B cell (primary cell): Measurements from ENCODE around the gene ERCC4. TPM values are rescaled to one million over a fixed set of nuclear protein-coding genes. Genes with fewer than 3 reads are reported as not detected.

Experiments used
- ATAC-seq: fragments of 200-7000 bp; cut with Tn5 transposase; one replicate; pipeline ENCODE4 v1.10.0; 2021; ENCODE audit warnings: low read depth, mild to moderate bottlenecking, moderate number of reproducible peaks, moderate library complexity
- CTCF ChIA-PET: fragments of 350-600 bp; sonication (Branson Sonifier 250); formaldehyde crosslinking; loops from one replicate; lab custom pipeline; 2021; ENCODE audit warnings: antibody characterized with exemption, inconsistent platforms; lab: Charles Lee
- POLR2A ChIA-PET: fragments of 350-600 bp; sonication (Branson Sonifier 250); formaldehyde crosslinking; loops from one replicate; lab custom pipeline; 2021; ENCODE audit warnings: antibody characterized with exemption; lab: Charles Lee
- DNase-seq: peaks from one replicate; pipeline ENCODE4 v3.0.0; 2013
- H2AFZ ChIP-seq: 2 replicates; pipeline ENCODE4 v1.6.1; 2012; ENCODE audit warnings: mild to moderate bottlenecking, low read depth, low read length; ENCODE audit not compliant: insufficient read depth, poor library complexity, severe bottlenecking
- H3K27ac ChIP-seq, 2 donors: 1 replicate in 1 of 2; 2 replicates in 1 of 2; pipeline ENCODE4 v1.5.1; 2012 to 2013; ENCODE audit warnings: low read length in 2 of 2, mild to moderate bottlenecking in 2 of 2, moderate library complexity in 1 of 2
- H3K27me3 ChIP-seq, 4 experiments: fragments of 200-600 bp in 1 of 4; sonication (generic) in 1 of 4; replicated peaks in 1 of 4; 1 replicate in 2 of 4; 2 replicates in 2 of 4; pipeline versions ENCODE4 v1.6.1 to v1.7.0; 2013 to 2016; ENCODE audit warnings: low read length in 3 of 4, mild to moderate bottlenecking in 2 of 4, mixed read lengths in 1 of 4, moderate library complexity in 1 of 4; ENCODE audit not compliant: insufficient read depth in 4 of 4, control insufficient read depth in 3 of 4; ENCODE audit errors: control extremely low read depth in 1 of 4
- H3K36me3 ChIP-seq, 2 experiments: replicated peaks in 1 of 2; 1 replicate in 1 of 2; 2 replicates in 1 of 2; pipeline versions ENCODE4 v1.6.1 to v1.7.1; 2013; ENCODE audit warnings: low read length in 1 of 2; ENCODE audit not compliant: insufficient read depth in 2 of 2, control insufficient read depth in 1 of 2; ENCODE audit errors: control extremely low read depth in 1 of 2, extremely low read depth in 1 of 2
- H3K4me1 ChIP-seq, 2 donors: fragments of 200-600 bp in 1 of 2; sonication (generic) in 1 of 2; 1 replicate in 1 of 2; 2 replicates in 1 of 2; pipeline versions ENCODE4 v1.5.1 to v1.6.1; 2013 to 2017; ENCODE audit warnings: low read length in 2 of 2; ENCODE audit not compliant: control insufficient read depth in 2 of 2, insufficient read depth in 2 of 2
- H3K4me2 ChIP-seq: replicated peaks from 2 replicates; pipeline ENCODE3; 2012; ENCODE audit warnings: mild to moderate bottlenecking, low read depth, low read length; ENCODE audit not compliant: poor library complexity, severe bottlenecking
- H3K4me3 ChIP-seq, 5 experiments: fragments of 200-600 bp in 1 of 5; sonication (generic) in 1 of 5; 1 replicate in 3 of 5; 2 replicates in 2 of 5; pipeline versions ENCODE4 v1.5.1 to v1.7.0; 2011 to 2016; ENCODE audit warnings: low read length in 4 of 5, mild to moderate bottlenecking in 4 of 5, low read depth in 2 of 5, control low read depth in 1 of 5, moderate library complexity in 1 of 5; ENCODE audit not compliant: insufficient read depth in 1 of 5; ENCODE audit errors: control extremely low read depth in 1 of 5, extremely low read depth in 1 of 5
- H3K79me2 ChIP-seq: fragments of 200-600 bp; sonication (generic); one replicate; pipeline ENCODE4 v1.6.0; 2016; ENCODE audit warnings: low read length; ENCODE audit not compliant: control insufficient read depth, insufficient read depth
- H3K9ac ChIP-seq: fragments of 200-600 bp; sonication (generic); 2 replicates; pipeline ENCODE4 v1.6.1; 2017; ENCODE audit warnings: mild to moderate bottlenecking, low read length, moderate library complexity
- H3K9me3 ChIP-seq, 3 donors: one replicate each; pipeline versions ENCODE4 v1.6.1 to v1.7.1; 2013; ENCODE audit warnings: low read length in 2 of 3; ENCODE audit not compliant: control insufficient read depth in 2 of 3, insufficient read depth in 1 of 3; ENCODE audit errors: control extremely low read depth in 1 of 3
- H4K20me1 ChIP-seq: 2 replicates; pipeline ENCODE4 v1.6.0; 2012; ENCODE audit warnings: mild to moderate bottlenecking, low read length; ENCODE audit not compliant: insufficient read depth, control insufficient read depth, poor library complexity, severe bottlenecking
- H3K27ac Mint-ChIP-seq: one replicate; pipeline ENCODE4 v1.8.0; 2021; ENCODE audit warnings: mixed read lengths
- H3K27me3 Mint-ChIP-seq: one replicate; pipeline ENCODE4 v1.8.0; 2021; ENCODE audit warnings: mixed read lengths
- H3K4me1 Mint-ChIP-seq: one replicate; pipeline ENCODE4 v1.8.0; 2021; ENCODE audit warnings: mixed read lengths
- H3K4me3 Mint-ChIP-seq: one replicate; pipeline ENCODE4 v1.8.0; 2021; ENCODE audit warnings: mixed read lengths
- H3K9me3 Mint-ChIP-seq: one replicate; pipeline ENCODE4 v1.8.0; 2022; ENCODE audit warnings: mixed read lengths; ENCODE audit not compliant: insufficient read depth
- CTCF ChIP-seq: fragments of 200-600 bp; IDR thresholded peaks from one replicate; pipeline ENCODE4 v1.8.0; 2022; ENCODE audit warnings: antibody characterized with exemption, mild to moderate bottlenecking
- EZH2 ChIP-seq: IDR thresholded peaks from 2 replicates; pipeline ENCODE4 v1.6.1; 2012; ENCODE audit warnings: borderline replicate concordance, low read depth, mild to moderate bottlenecking, moderate library complexity, low read length; ENCODE audit not compliant: insufficient read depth, poor library complexity, severe bottlenecking
- WGBS: methylation state at CpG from one replicate; pipeline ENCODE4 v1.1.5; 2013; ENCODE audit warnings: missing lambda C conversion rate; ENCODE audit not compliant: insufficient coverage; 5-methylcytosine and 5-hydroxymethylcytosine counted together
- intact Hi-C: fragments of 100-400 bp; cut with micrococcal nuclease; formaldehyde crosslinking; loops from one replicate; pipeline ENCODE4 v1.10.0; 2022
- polyA plus RNA-seq: library from polyadenylated mRNA; depleted of rRNA; stranded (reverse); fragments of >200 nt; gene quantifications from 2 replicates; pipeline ENCODE4 v1.2.3, GENCODE V29; 2012
- total RNA-seq, 2 donors: library from RNA; stranded (reverse); fragments of 120-200 nt in 1 of 2; gene quantifications; 1 replicate in 1 of 2; 2 replicates in 1 of 2; pipeline versions ENCODE4 v1.2.3 to v1.2.4, GENCODE V29; 2013 to 2022

Gene ERCC4
- total and polyA plus RNA-seq, 2 donors (not counting 1 experiment from before 2014, with no cell fraction given) = 1.0 to 11.9 TPM

GRCh38 chr16:13962232-13962631, 42.3 kb downstream of the ERCC4 start:
- peaks cover 0 to 6% of the 10 kb centered on the region in 2 donors for H3K4me1 ChIP-seq
- ATAC-seq (no peak), DNase-seq (no peak)
- no peak overlapping the region for H3K9ac ChIP-seq
- H3K27me3 ChIP-seq = peaks cover 0 to 6% (median 0%) of the 10 kb centered on the region in 4 experiments
- Mint-ChIP-seq H3K27me3 (peaks cover 16% of the 10 kb centered on the region), H3K9me3 (no peaks in the 10 kb centered on the region), H3K4me1 (peaks cover 7% of the 10 kb centered on the region), H3K4me3 (no peak overlapping the region), H3K27ac (no peak overlapping the region)
- H3K9me3 ChIP-seq = no peaks in the 10 kb centered on the region
- no peak overlapping the region for H3K4me2 ChIP-seq
- POLR2A ChIA-PET = no interaction called here
- H3K79me2 ChIP-seq = no peaks in the 10 kb centered on the region
- no peak overlapping the region for H2AFZ ChIP-seq
- intact Hi-C loops = no loop called here
- CTCF ChIA-PET = no interaction called here
- H3K4me3 ChIP-seq = no peak overlapping the region
- WGBS = no CpG with 5 or more reads among the region's 1 CpG
- no peaks in the 10 kb centered on the region for H3K36me3 ChIP-seq
- TF ChIP-seq EZH2 (no peak), CTCF (no peak)
- no peak overlapping the region for H3K27ac ChIP-seq
- H4K20me1 ChIP-seq = no peaks in the 10 kb centered on the region

- H3K27ac ChIP-seq = no peak overlapping the region
- no peak overlapping the region for H3K4me3 ChIP-seq
- TF ChIP-seq EZH2 (no peak), CTCF (no peak)
- H3K4me1 ChIP-seq = no peaks in the 10 kb centered on the region
- WGBS = 100% methylated on average over 2 of the region's 2 CpGs
- Mint-ChIP-seq H3K27ac (no peak overlapping the region), H3K4me3 (no peak overlapping the region), H3K4me1 (no peaks in the 10 kb centered on the region), H3K9me3 (peaks cover 3% of the 10 kb centered on the region), H3K27me3 (peaks cover 15% of the 10 kb centered on the region)
- ATAC-seq = no peak
- H2AFZ ChIP-seq = no peak overlapping the region
- intact Hi-C loops = no loop called here
- POLR2A ChIA-PET = no interaction called here
- DNase-seq = no peak
- no peaks in the 10 kb centered on the region for H3K9me3 ChIP-seq
- peaks cover 0 to 3% (median 0%) of the 10 kb centered on the region in 4 experiments for H3K27me3 ChIP-seq
- H4K20me1 ChIP-seq = no peaks in the 10 kb centered on the region
- H3K36me3 ChIP-seq = no peaks in the 10 kb centered on the region
- H3K4me2 ChIP-seq = no peak overlapping the region
- CTCF ChIA-PET = interaction anchor here (0.9 to 1.6 kb wide), 5 partner anchors 9 to 555 kb away, joined by 3 to 5 read pairs (median 3); no protein-coding TSS in a partner anchor
- no peak overlapping the region for H3K9ac ChIP-seq
- H3K79me2 ChIP-seq = no peaks in the 10 kb centered on the region
These were observed 48.9 kb downstream of the ERCC4 start for GRCh38 chr16:13968835-13969234.
